Measurements from ENCODE around the gene HSD17B13.

- TF ChIP-seq CTCF (IDR thresholded peaks at IDR 0.05; ENCODE audit: low read depth, low read length, poor library complexity, severe bottlenecking), result no peak
- no peak for TF ChIP-seq EZH2phosphoT487 (IDR thresholded peaks at IDR 0.05; ENCODE audit: borderline replicate concordance, low read length)
Measured at GRCh38 chr4:87305562-87305961, 17.1 kb downstream of the HSD17B13 start.

Data from DOHH2 (cell line).